NCI-H1417 (cell line): ENCODE data around the gene PLCXD3.
A peak's percentile ranks its signal among the peaks of the same experiment; 100 is the strongest.

Source experiments
- DNase-seq, 3 experiments: peaks; one replicate each; lab custom pipeline; 2025; lab: John Stamatoyannopoulos, UW

Gene PLCXD3

DNA sequence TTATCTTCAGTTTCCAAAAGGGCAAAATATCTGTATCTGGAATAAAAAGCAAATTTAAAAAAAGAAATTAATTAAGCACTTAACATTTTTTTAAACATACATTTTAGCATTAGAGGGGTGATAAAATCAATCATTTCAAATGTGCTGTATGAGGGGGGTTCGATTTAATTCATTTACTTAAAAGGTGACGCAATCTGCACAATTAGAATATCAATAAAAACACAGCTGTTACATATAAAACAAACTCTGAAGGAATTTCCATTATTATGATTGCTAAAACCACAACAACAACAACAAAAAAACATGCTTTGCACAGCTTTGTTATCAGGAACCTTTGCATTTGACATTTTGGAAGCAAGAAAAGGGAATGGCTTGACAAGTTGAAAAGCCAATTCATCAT is 225.5 kb downstream of the PLCXD3 start:
- DNase-seq, result no peak

DNA sequence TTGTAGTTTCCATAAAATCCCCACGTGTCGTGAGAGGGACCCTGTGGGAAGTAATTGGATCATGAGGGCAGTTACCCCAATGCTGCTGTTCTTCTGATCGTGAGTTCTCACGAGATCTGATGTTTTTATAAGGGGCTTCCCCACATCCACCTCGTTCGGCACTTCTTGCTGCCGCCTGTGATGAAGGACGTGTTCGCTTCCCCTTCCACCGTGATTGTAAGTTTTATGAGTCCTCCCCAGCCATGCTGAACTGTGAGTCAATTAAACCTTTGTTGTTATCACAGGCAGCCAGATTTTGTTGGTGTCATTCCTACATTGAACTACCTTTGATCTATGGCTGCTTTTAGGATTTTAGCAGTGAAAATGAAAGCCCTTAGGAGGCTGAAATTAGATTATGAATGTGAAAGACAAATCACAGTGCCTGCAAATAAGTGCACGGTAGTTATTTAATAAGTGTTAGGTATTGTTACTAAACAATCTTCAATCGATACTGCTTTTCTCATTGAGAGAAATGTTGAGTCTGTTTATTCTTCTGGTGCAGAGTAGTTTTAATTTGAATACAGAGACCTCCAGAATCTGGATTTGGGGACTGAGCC is 229.1 kb downstream of the PLCXD3 start:
- no peak for DNase-seq

DNA sequence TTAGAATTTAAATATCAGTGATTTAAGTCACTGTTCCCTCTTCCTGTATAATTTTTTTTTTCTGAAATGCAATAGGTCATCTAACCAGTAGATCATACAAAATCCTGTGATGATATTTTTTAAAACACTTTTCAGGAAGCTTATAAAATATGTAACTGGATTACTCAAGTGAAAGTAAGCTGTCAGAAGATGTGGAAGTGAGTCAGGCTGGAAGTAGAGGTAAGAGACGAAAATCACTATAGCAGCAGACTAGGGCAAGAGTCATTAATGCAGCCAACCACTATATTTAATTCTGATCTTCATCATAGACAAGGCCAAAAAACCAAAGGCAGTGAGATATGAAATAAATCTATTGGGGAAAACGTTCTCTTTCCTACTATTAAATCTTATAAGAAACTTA is 231.4 kb downstream of the PLCXD3 start:
- DNase-seq, result no peak

DNA sequence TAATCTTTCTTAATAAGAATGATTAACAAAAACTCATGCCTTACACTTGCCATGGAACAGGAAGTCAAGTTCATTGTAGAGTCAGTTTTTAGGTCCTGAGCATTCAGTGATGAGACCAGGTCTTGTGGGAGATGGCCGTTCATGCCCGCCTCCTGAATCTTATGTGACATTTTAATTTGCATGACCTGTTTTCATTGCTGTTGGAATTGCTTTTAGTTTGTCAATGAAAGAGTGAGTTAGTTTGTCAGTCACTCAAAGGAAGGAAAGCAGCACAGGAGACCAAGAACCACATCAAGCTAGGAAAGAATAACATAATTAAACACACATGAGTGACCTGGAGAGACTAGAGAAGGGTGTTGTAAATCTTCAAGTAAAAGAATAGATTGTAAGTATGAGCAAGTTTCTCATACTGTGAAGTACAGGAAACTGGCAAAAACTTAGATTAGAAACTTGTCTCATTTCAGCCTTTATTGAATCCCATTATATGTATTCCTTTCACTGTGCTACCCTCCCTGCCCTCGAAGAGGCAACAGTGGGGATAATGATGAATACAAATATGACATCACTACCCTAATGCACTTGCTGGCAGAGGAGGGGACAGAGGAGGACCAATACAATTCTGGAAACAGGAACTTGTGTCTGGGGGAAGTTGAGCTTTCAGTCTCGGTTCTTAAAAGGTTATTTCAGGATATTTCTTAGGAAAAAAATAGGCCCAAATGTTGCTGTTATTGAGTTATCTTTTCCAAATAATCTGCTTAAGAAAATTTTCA is 232.7 kb downstream of the PLCXD3 start:
- DNase-seq, result no peak

DNA sequence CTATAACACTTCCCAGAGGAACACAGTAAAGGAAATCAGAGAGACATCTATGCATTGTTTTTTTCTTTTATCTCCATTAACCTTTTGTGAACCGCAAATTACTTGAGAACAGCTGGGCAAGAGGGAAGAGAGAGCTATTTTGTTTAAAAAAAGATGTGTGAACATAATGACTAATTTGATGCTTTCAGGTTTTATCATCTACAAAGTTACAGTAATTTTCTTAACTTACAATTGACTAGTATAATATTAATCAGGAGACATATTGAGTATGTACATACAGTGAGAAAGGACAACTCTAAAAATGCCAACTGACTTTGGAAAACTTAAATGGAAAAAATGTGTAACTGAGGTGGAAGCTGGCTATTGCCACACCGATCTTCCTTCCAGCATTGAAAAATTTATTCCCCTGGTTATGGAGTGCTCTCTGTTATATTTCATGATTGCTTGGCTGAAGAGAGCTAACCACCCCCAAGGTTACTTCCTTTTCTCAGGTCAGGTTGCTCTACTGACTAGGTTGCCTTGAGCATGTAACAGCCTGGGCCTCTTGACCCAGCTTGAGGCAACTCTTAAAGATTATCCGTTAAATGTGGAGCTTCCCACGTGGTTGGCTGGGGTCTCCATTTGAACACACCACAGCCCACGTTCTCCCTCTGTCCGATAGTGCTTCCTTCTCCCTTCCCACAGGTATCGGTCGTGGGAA is 234.4 kb downstream of the PLCXD3 start:
- DNase-seq, result no peak

DNA sequence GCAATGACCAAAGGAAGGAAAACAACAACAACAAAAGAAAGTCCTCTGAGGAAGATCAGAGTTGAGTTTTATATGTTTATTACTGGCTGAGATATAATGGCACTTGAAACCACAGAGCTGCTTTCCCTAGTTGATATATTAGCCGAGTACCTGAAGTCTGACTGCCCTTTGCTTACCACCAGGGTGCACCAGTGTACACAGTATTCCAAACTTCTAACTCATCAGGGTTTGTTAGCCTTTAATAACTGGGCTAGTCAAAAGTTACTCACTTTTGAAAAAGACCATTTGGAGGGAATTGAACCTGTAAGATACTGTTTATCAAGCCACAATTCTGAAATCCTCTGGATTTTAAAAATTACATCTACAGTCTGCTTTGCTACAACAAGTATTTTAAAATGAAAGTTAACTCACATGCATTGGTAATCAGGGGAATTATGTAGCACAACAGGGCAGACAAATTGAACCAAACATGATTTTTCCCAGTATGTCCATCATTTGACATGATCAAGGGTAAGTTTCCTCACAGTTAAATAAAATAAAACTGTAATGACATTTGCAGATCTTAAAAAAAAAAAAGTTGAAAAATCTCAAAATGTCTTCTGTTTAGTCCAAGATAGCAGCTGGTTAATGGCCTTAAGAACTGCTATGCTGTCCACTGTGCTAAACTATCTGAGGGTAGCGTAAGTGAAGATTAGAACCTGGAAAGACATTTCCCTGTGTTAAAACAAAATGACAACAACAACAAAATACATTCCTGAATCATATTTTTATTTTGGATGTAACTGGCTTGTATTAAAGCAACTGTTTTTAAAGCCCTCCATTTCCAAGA is 239.8 kb downstream of the PLCXD3 start:
- peak in 2 of 3 experiments; percentile 18 to 76 for DNase-seq

DNA sequence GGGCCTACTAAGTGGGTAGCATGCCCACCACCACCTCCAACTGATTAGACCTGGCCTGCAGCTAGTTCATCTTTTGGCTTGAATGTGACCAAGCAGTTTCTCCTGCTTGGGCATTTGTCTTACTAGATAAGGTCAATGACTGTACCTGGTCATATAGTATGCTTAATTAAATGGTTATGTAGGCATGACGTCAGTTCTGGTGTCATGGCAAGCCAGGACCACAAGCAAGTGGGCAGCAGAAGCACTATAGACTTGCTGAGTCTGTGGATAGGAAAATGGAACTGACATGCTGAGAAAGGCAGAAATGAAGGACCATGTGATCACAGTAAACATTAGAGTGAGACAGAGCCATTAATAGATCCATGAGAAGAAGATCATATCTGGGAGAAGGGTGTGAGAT is 241.5 kb downstream of the PLCXD3 start:
- DNase-seq, result no peak

DNA sequence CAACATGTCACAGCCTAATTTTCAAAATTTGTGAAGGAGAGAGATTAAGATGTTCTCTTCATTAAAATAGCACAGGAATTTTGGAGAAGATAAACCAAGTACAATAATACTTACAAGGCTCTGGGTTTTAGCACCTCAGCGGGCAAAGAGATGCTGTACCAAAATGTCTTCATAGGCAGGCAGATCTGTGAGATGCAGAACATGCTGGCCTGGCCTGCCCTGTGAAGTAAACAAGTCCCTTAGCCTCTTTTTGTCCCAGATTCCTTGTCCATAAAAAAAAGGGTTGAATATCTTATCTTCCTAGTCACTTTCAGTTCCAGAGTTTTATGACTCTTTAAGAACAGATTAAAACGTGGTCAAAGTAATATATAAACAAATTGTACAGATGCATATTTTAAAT is 244.0 kb downstream of the PLCXD3 start:
- no peak for DNase-seq

DNA sequence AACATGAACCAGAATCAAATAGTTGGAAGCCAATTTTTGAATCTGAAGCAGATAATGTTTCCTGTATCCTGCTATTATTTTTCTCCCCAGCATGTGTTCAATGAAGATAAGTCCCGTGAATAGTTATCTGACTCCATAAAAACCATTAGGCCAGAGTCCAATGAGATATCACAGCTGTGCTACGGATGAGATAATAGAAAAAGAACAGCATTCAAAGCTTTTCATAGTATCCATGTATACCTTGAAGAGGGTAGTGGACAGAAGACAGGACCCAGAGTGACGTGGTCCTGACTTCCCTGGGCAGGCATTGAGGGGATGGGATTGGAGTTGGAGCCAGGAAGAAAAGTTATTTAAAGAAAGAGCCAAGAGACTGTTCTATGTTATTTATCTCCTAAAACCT is 246.4 kb downstream of the PLCXD3 start:
- no peak for DNase-seq

DNA sequence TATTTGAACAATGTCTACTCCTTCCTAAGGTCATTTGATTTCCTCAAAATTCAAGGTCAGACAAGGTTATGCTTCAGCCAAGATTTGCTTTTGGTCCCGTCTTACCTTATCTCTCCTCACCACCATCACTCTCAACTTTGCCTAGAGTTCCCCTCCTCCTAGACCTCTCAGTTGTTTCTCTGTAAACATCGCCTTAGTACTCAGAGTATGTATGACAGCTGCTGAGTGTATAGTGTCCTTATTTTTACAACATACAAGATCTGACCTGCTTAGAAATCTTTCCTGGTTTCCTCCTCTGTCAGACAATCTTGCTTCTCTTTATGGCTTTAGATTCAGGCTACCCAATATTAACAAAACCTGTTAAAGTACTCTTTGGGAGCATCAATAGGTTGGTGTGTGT is 247.1 kb downstream of the PLCXD3 start:
- DNase-seq, result no peak
